ENCODE results near the gene ME3. TPM values are rescaled to one million over a fixed set of nuclear protein-coding genes. Genes with fewer than 3 reads are reported as not detected.
"Not testable (repeated sequence)": the region's sequence is repeated elsewhere in the genome, so short reads cannot be mapped to it uniquely, and the experiment has no call there.

ME3 gene
- polyA plus RNA-seq, 12 donors, result 5.7 to 15.6 (median 8.1) TPM; not detected in 1

GRCh38 chr11:86565801-86566312, 106.6 kb downstream of the ME3 start:
- no peak for DNase-seq

- no peak for DNase-seq
These were observed 107.0 kb downstream of the ME3 start for GRCh38 chr11:86565388-86565787.

DNA sequence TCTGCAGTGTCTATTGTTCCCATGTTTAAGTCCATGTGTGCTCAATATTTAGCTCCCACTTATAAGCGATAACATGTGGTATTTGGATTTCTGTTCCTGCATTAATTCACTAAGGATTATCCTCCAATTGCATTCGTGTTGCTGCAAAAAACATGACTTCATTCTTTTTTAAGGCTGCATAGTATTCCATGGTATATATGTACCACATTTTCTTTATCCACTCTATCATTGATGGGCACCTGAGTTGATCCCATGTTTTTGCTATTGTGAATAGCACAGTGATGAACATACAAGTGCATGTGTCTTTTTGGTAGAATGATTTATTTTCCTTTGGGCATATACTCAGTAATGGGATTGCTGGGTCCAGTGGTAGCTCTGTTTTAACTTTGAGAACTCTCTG, 109.6 kb downstream of the ME3 start:
- not testable (repeated sequence) for DNase-seq

- DNase-seq, result no peak
These were observed 113.0 kb downstream of the ME3 start for GRCh38 chr11:86559311-86559945.

DNA sequence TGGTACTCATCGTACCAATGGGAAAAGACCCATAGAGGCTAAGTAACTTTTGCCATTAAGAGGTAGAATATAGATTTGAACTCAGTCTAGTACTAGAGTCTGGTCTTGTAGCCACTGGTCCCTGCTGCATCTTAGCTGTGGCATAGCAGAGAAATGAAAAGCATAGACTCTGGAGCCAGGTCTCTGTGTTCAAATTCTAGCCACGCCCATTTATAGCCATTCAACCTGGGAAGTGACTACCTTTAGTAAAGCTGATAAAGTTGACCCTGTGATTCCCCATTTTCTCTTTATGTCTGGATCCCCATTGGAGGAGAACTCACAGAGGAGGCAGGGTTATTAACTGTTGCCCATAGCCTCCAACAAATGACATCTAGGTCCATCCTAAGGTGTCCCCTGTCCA, 113.6 kb downstream of the ME3 start:
- no peak for DNase-seq

DNA sequence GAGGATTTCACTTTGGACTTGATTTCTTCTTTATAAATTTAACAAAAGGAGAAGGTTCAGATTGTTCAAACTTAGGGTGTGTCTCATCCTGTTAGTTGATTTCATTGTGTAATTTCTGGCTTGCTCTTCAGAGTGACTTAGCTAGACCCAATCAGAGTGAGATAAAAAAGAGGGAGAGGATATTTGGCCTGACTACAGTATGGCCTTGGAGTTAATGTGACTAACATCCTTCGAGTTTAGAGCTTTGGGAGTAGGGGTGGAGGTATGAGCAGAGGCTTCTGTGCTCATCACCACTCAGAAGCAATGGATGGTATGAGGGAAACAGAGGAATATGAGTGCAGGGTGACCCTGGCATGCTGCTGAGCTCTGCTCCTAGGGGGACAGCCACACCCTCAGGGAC, 114.2 kb downstream of the ME3 start:
- DNase-seq, result no peak

GRCh38 chr11:86555866-86556265, 116.5 kb downstream of the ME3 start:
- no peak for DNase-seq

- DNase-seq, result no peak
These were observed 117.0 kb downstream of the ME3 start for GRCh38 chr11:86555401-86555800.

GRCh38 chr11:86553265-86553664, 119.2 kb downstream of the ME3 start:
- no peak for DNase-seq

- no peak for DNase-seq
These were observed 120.9 kb downstream of the ME3 start for GRCh38 chr11:86551288-86552092.

GRCh38 chr11:86550757-86551156, 121.7 kb downstream of the ME3 start:
- DNase-seq, result no peak

DNA sequence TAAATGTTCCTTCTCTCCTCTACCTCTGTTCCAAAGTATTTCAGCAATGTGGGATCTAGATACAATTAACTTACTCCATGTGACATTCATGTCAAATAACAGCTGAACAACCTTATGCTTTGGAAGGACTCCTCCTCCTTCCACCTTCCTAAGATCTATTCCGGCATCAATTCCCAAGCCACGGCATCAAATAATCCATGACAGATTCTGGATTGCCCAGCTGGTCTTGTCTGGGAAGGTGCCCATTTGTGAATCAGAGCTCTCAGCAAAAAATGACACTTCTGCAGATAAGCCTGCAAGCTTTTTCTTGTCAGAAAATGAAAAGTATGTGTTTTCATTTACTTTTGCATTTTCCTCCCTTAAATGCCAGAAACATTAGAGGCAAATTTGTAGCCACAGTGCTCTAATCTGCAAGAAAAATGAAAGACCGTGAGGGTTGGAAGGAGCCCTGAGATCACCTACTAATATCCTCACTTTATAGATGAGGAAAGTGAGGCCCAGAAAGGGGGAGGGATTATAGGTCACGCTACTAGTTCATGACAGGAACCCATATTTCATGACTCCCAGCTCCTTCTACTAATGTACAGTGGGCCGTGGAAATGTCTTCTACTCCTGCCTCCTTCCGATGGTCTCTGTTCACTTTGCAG, 124.0 kb downstream of the ME3 start:
- DNase-seq, result no peak

DNA sequence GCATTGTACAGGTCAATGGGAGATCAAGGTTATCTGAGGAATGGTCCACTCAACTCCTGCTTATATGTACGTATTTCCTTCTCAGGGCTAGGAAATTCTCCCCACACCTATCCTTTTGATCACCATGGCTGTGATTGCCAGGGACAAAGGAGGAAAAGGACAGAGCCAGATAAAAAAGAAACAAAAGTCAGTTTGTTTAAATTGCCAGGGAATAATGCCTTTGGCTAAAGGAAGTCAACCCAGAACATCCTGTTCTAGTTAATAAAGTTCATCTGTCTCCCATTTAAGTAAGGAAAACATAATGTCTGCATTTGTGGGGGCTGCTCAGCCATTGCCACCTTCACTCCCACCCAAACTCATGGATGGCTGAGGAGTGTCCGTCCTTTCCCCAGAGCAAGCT, 124.7 kb downstream of the ME3 start:
- DNase-seq, result no peak

GRCh38 chr11:86541299-86541698, 131.1 kb downstream of the ME3 start:
- not testable (repeated sequence) for DNase-seq

GRCh38 chr11:86538223-86538548, 134.2 kb downstream of the ME3 start:
- DNase-seq, result no peak

DNA sequence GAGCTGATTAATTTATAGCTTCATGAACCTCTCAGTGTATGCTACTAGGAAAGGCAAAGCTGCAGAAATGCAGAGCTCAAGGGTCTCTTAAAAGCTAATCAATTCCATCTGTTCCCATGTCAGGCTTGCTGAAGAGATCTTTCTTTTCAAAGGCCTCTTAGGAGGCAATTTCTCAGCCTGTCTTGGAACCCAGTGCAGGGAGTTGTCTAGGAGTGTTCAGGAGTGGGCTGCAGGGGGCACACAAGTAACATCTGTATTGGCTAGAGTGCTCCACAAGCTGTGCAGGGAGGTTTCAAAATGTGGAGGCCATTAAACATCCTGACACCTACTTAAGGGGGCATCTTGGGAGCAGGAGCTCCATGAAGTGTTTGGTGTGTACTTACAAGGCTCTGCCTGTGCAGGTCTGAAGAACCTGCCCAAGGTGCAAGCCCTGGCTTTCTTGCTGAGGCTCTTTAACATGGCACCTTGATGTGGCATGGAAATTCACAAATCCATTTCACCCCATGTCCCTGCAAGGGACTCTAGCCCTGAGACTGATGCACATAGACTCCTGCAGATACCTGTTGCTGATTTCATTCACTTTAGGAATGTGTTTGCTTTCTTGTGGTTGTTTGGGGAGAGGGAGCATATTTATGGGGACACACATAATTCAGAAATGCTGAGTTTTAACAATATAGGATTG, 134.7 kb downstream of the ME3 start:
- DNase-seq, result no peak

GRCh38 chr11:86535773-86536172, 136.6 kb downstream of the ME3 start:
- DNase-seq, result no peak

GRCh38 chr11:86524620-86525352, 147.6 kb downstream of the ME3 start:
- DNase-seq, result peak; percentile 53

DNA sequence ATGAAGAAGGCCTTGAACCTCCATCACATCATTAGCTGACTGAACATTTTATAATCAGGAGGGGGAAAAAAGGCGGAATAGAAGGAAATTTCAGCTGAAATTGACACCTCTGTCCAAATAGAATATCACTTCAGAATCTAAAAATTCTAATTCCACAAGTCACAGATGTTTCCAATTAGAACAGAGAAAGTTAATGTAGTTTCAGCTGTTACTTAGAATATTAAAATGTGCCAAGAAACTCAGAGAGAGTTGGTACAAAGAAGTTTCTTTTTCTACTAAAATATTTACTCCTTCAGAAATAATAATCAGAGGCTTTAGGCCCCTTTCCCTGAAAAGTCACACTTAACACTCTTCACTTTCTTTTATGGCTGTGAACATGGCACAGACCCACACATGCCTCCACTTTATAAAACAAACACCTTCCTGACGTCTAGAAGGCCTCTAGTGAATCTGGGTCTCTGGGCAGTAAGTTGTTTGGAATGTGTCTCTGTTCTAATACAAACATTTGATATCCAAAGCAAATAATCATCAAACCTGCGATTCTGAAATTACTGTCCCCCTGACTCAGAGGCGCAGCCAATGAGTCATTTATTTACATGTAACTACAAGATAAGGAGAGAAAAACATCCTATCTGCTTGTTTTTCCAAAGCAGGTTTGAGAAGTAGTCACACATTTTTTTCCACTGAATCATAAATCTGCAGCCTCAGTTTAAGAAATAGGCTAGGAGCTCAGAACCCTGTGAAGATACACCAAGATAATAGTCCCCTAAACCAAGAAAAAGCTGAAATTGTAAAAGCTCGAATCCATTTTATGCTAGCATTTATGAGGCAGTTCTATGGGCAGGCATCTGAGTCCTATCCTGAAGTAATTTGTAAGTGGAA, 148.4 kb downstream of the ME3 start:
- DNase-seq, result no peak

DNA sequence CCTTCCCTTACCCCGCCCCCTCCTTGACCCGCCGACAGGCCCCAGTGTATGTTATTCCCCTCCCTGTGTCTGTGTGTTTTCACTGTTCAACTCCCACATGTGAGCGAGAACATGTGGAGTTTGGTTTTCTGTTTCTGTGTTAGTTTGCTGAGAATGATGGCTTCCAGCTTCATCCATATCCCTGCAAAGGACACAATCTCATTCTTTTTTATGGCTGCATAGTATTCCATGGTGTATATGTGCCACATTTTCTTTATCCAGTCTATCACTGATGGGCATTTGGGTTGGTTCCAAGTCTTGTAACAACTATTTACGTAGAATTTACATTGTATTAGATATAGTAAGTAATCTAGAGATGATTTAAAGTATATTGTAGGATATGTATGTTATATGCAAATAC, 149.9 kb downstream of the ME3 start:
- not testable (repeated sequence) for DNase-seq

All from muscle of arm (tissue), 12 donors.